ENCODE measurements around the gene GLIPR1.
"Not testable (repeated sequence)": the region's sequence is repeated elsewhere in the genome, so short reads cannot be mapped to it uniquely, and the experiment has no call there.

GLIPR1 gene

GRCh38 chr12:75521224-75521623 is 40.7 kb downstream of the GLIPR1 start:
- DNase-seq (ENCODE audit: low spot score), result not testable (repeated sequence)

- not testable (repeated sequence) for DNase-seq (ENCODE audit: low spot score)
These were observed 41.6 kb downstream of the GLIPR1 start for GRCh38 chr12:75522124-75522523.

GRCh38 chr12:75525263-75525662 is 44.7 kb downstream of the GLIPR1 start:
- DNase-seq (ENCODE audit: low spot score), result no peak

GRCh38 chr12:75526655-75527511 is 46.3 kb downstream of the GLIPR1 start:
- DNase-seq (ENCODE audit: low spot score), result peak; percentile 55

- DNase-seq (ENCODE audit: low spot score), result no peak
These were observed 47.7 kb downstream of the GLIPR1 start for GRCh38 chr12:75528272-75528671.

- DNase-seq (ENCODE audit: low spot score), result no peak
These were observed 48.1 kb downstream of the GLIPR1 start for GRCh38 chr12:75528692-75529091.

GRCh38 chr12:75529316-75529715 is 48.8 kb downstream of the GLIPR1 start:
- DNase-seq (ENCODE audit: low spot score), result no peak

GRCh38 chr12:75529826-75530225 is 49.3 kb downstream of the GLIPR1 start:
- DNase-seq (ENCODE audit: low spot score), result no peak

- DNase-seq (ENCODE audit: low spot score), result no peak
These were observed 52.7 kb downstream of the GLIPR1 start for GRCh38 chr12:75533239-75533638.

GRCh38 chr12:75539889-75540288 is 59.3 kb downstream of the GLIPR1 start:
- DNase-seq (ENCODE audit: low spot score), result no peak

GRCh38 chr12:75542942-75543341 is 62.4 kb downstream of the GLIPR1 start:
- DNase-seq (ENCODE audit: low spot score), result no peak

- no peak for DNase-seq (ENCODE audit: low spot score)
These were observed 63.0 kb downstream of the GLIPR1 start for GRCh38 chr12:75543529-75543928.

GRCh38 chr12:75545636-75546035 is 65.1 kb downstream of the GLIPR1 start:
- no peak for DNase-seq (ENCODE audit: low spot score)

GRCh38 chr12:75548879-75549278 is 68.3 kb downstream of the GLIPR1 start:
- DNase-seq (ENCODE audit: low spot score), result no peak

- DNase-seq (ENCODE audit: low spot score), result no peak
These were observed 69.4 kb downstream of the GLIPR1 start for GRCh38 chr12:75549989-75550388.

- no peak for DNase-seq (ENCODE audit: low spot score)
These were observed 70.1 kb downstream of the GLIPR1 start for GRCh38 chr12:75550401-75551240.

- no peak for DNase-seq (ENCODE audit: low spot score)
These were observed 70.9 kb downstream of the GLIPR1 start for GRCh38 chr12:75551477-75551876.

- no peak for DNase-seq (ENCODE audit: low spot score)
These were observed 72.8 kb downstream of the GLIPR1 start for GRCh38 chr12:75553398-75553797.

Measured in globus pallidus (tissue), 1 donor.